ENCODE results near the gene DNAJB8. TPM values are rescaled to one million over a fixed set of nuclear protein-coding genes. Genes with fewer than 3 reads are reported as not detected.

DNAJB8 gene
- total and polyA plus RNA-seq, 4 donors = not detected

- Histone ChIP-seq H3K9me3 (ENCODE audit: control insufficient read depth in 4 of 4, insufficient read depth in 3 of 4, low read length in 3 of 4) (peaks cover 0 to 10% (median 4%) of the 10 kb centered on the region in 4 donors), H3K36me3 (ENCODE audit: control insufficient read depth in 4 of 4, insufficient read depth in 4 of 4, low read length in 4 of 4) (no peaks in the 10 kb centered on the region), H3K9ac (ENCODE audit: insufficient read depth in 1 of 2, low read length in 2 of 2) (no peak overlapping the region), H3K4me1 (ENCODE audit: control insufficient read depth in 5 of 5, insufficient read depth in 5 of 5, low read length in 5 of 5) (no peaks in the 10 kb centered on the region), H3K27ac (ENCODE audit: low read depth in 1 of 2, low read length in 1 of 2) (no peak overlapping the region), H3K27me3 (ENCODE audit: control insufficient read depth in 3 of 3, insufficient read depth in 3 of 3, low read length in 2 of 3) (no peaks in the 10 kb centered on the region), H3K4me3 (no peak overlapping the region)
- ATAC-seq (ENCODE audit: insufficient read depth, low FRiP score) (no peak), DNase-seq (no peak)
- no peak for TF ChIP-seq CTCF (IDR thresholded peaks at IDR 0.05; ENCODE audit: control extremely low read depth, extremely low read depth)
- 93 to 98% methylated on average over 4 of the region's 4 CpGs for WGBS, 2 donors
Observed at GRCh38 chr3:128419311-128419710, 47.4 kb downstream of the DNAJB8 start.

- Histone ChIP-seq H3K27me3 (ENCODE audit: control insufficient read depth in 3 of 3, insufficient read depth in 3 of 3, low read length in 2 of 3) (no peaks in the 10 kb centered on the region), H3K36me3 (ENCODE audit: control insufficient read depth in 4 of 4, insufficient read depth in 4 of 4, low read length in 4 of 4) (no peaks in the 10 kb centered on the region), H3K27ac (ENCODE audit: low read depth in 1 of 2, low read length in 1 of 2) (no peak overlapping the region), H3K9ac (ENCODE audit: insufficient read depth in 1 of 2, low read length in 2 of 2) (no peak overlapping the region), H3K4me1 (ENCODE audit: control insufficient read depth in 5 of 5, insufficient read depth in 5 of 5, low read length in 5 of 5) (no peaks in the 10 kb centered on the region), H3K4me3 (no peak overlapping the region), H3K9me3 (ENCODE audit: control insufficient read depth in 4 of 4, insufficient read depth in 3 of 4, low read length in 3 of 4) (peaks cover 0 to 10% (median 4%) of the 10 kb centered on the region in 4 donors)
- DNase-seq (no peak), ATAC-seq (ENCODE audit: insufficient read depth, low FRiP score) (no peak)
- WGBS, 2 donors = 86 to 95% methylated on average over 2 of the region's 2 CpGs
- TF ChIP-seq CTCF (IDR thresholded peaks at IDR 0.05; ENCODE audit: control extremely low read depth, extremely low read depth) = no peak
Observed at GRCh38 chr3:128418900-128419299, 47.8 kb downstream of the DNAJB8 start.

GRCh38 chr3:128416578-128417211 is 50.0 kb downstream of the DNAJB8 start:
- Histone ChIP-seq H3K9me3 (ENCODE audit: control insufficient read depth in 4 of 4, insufficient read depth in 3 of 4, low read length in 3 of 4) (peaks cover 0 to 10% (median 4%) of the 10 kb centered on the region in 4 donors), H3K4me1 (ENCODE audit: control insufficient read depth in 5 of 5, insufficient read depth in 5 of 5, low read length in 5 of 5) (peaks cover 0 to 5% (median 0%) of the 10 kb centered on the region in 5 donors), H3K4me3 (no peak overlapping the region), H3K9ac (ENCODE audit: insufficient read depth in 1 of 2, low read length in 2 of 2) (no peak overlapping the region), H3K27me3 (ENCODE audit: control insufficient read depth in 3 of 3, insufficient read depth in 3 of 3, low read length in 2 of 3) (no peaks in the 10 kb centered on the region), H3K36me3 (ENCODE audit: control insufficient read depth in 4 of 4, insufficient read depth in 4 of 4, low read length in 4 of 4) (no peaks in the 10 kb centered on the region), H3K27ac (ENCODE audit: low read depth in 1 of 2, low read length in 1 of 2) (no peak overlapping the region)
- WGBS, 2 donors = 82 to 83% methylated on average over 12 of the region's 12 CpGs
- ATAC-seq (ENCODE audit: insufficient read depth, low FRiP score) = no peak
- no peak for DNase-seq
- no peak for TF ChIP-seq CTCF (IDR thresholded peaks at IDR 0.05; ENCODE audit: control extremely low read depth, extremely low read depth)
